Mucosa of descending colon (tissue), 3 donors: ENCODE data around the gene CBX4. TPM values are rescaled to one million over a fixed set of nuclear protein-coding genes. Genes with fewer than 3 reads are reported as not detected.
A peak's percentile ranks its signal among the peaks of the same experiment; 100 is the strongest.

Experiments
- ATAC-seq: fragments of 200-7000 bp; cut with Tn5 transposase; one replicate; pipeline ENCODE4 v1.9.1; 2020; ENCODE audit warnings: mild to moderate bottlenecking, moderate library complexity
- DNase-seq, 3 donors: peaks; one replicate each; pipeline ENCODE4 v3.0.0-alpha.2; 2020
- H3K36me3 ChIP-seq: fragments of 200-600 bp; one replicate; pipeline ENCODE4 v1.8.0; 2021; ENCODE audit warnings: low read depth, mild to moderate bottlenecking
- H3K4me1 ChIP-seq: fragments of 200-600 bp; one replicate; pipeline ENCODE4 v1.8.0; 2021; ENCODE audit warnings: low read depth, mild to moderate bottlenecking
- H3K4me3 ChIP-seq: fragments of 200-600 bp; one replicate; pipeline ENCODE4 v1.8.0; 2021; ENCODE audit warnings: mild to moderate bottlenecking
- H3K9me3 ChIP-seq: fragments of 200-600 bp; one replicate; pipeline ENCODE4 v1.8.0; 2021; ENCODE audit warnings: mild to moderate bottlenecking
- CTCF ChIP-seq: fragments of 200-600 bp; IDR thresholded peaks from one replicate; pipeline ENCODE4 v1.8.0; 2022; ENCODE audit warnings: antibody characterized with exemption, mild to moderate bottlenecking
- intact Hi-C, 2 donors: fragments of 100-400 bp; cut with DNase I in 1 of 2; cut with micrococcal nuclease in 1 of 2; formaldehyde crosslinking; loops; one replicate each; pipeline versions ENCODE4 v1.11.0 to v1.11.1; 2022; cut with DNase I, micrococcal nuclease
- total RNA-seq, 3 donors: library from RNA; stranded (reverse); fragmentation: NEBNext Ultra II Directional in 2 of 3; extraction: Animal tissue kit (Norgen Biotek cat#: 25700) in 2 of 3; gene quantifications; one replicate each; pipeline versions ENCODE4 v1.2.1 to v1.2.4, GENCODE V29; 2021 to 2023
- donor health status: DM: no; HTN: no; CAD: no; lungs with moderate emphysema.
- donor health status: DM: no; HTN: no; CAD: no.
- donor health status: DM: no; HTN: yes; CAD: no.

CBX4 gene
- total RNA-seq, 3 donors from 2014 or later = 10.2 to 14.2 (median 13.2) TPM

- no peak for TF ChIP-seq CTCF
- H3K4me3 ChIP-seq = no peak overlapping the region
- no peaks in the 10 kb centered on the region for H3K9me3 ChIP-seq
- DNase-seq = peak in 1 of 3 donors; percentile 19
- no peak for ATAC-seq
- H3K4me1 ChIP-seq = no peaks in the 10 kb centered on the region
- no peaks in the 10 kb centered on the region for H3K36me3 ChIP-seq
- intact Hi-C loops = no loop called here
Measured at GRCh38 chr17:79870540-79870939, 31.3 kb upstream of the CBX4 start.

- ATAC-seq (peak; percentile 73), DNase-seq (peak in 1 of 3 donors; percentile 33)
- H3K4me1 ChIP-seq = no peaks in the 10 kb centered on the region
- no peaks in the 10 kb centered on the region for H3K36me3 ChIP-seq
- no peaks in the 10 kb centered on the region for H3K9me3 ChIP-seq
- H3K4me3 ChIP-seq = no peak overlapping the region
- TF ChIP-seq CTCF = no peak
- intact Hi-C loops = no loop called here
Measured at GRCh38 chr17:79866791-79867518, 27.7 kb upstream of the CBX4 start.

GRCh38 chr17:79865351-79866210, 26.3 kb upstream of the CBX4 start:
- Histone ChIP-seq H3K9me3 (no peaks in the 10 kb centered on the region), H3K36me3 (no peaks in the 10 kb centered on the region), H3K4me1 (no peaks in the 10 kb centered on the region), H3K4me3 (no peak overlapping the region)
- peak in 1 of 3 donors; percentile 14 for DNase-seq
- intact Hi-C loops = no loop called here
- TF ChIP-seq CTCF = no peak
- no peak for ATAC-seq

GRCh38 chr17:79864617-79865250, 25.5 kb upstream of the CBX4 start:
- Histone ChIP-seq H3K9me3 (no peaks in the 10 kb centered on the region), H3K4me3 (no peak overlapping the region), H3K4me1 (no peaks in the 10 kb centered on the region), H3K36me3 (no peaks in the 10 kb centered on the region)
- TF ChIP-seq CTCF = no peak
- DNase-seq = peak in 1 of 3 donors; percentile 5
- intact Hi-C loops = no loop called here
- no peak for ATAC-seq

GRCh38 chr17:79864147-79864546, 24.9 kb upstream of the CBX4 start:
- no peak for TF ChIP-seq CTCF
- ATAC-seq (no peak), DNase-seq (peak in 1 of 3 donors; percentile 1)
- Histone ChIP-seq H3K9me3 (no peaks in the 10 kb centered on the region), H3K4me1 (no peaks in the 10 kb centered on the region), H3K36me3 (no peaks in the 10 kb centered on the region), H3K4me3 (no peak overlapping the region)
- intact Hi-C loops = no loop called here
